Smooth muscle cell of bladder (primary cell): ENCODE results near the gene PJA2. TPM values are rescaled to one million over a fixed set of nuclear protein-coding genes. Genes with fewer than 3 reads are reported as not detected.

ENCODE experiments used
- total RNA-seq: library from RNA; depleted of rRNA; stranded (reverse); fragments of >200 nt; gene quantifications from 2 replicates; pipeline ENCODE4 v1.2.3, GENCODE V29; 2014

PJA2 gene, protein sequence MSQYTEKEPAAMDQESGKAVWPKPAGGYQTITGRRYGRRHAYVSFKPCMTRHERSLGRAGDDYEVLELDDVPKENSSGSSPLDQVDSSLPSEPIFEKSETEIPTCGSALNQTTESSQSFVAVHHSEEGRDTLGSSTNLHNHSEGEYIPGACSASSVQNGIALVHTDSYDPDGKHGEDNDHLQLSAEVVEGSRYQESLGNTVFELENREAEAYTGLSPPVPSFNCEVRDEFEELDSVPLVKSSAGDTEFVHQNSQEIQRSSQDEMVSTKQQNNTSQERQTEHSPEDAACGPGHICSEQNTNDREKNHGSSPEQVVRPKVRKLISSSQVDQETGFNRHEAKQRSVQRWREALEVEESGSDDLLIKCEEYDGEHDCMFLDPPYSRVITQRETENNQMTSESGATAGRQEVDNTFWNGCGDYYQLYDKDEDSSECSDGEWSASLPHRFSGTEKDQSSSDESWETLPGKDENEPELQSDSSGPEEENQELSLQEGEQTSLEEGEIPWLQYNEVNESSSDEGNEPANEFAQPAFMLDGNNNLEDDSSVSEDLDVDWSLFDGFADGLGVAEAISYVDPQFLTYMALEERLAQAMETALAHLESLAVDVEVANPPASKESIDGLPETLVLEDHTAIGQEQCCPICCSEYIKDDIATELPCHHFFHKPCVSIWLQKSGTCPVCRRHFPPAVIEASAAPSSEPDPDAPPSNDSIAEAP
- total RNA-seq: 71.1 and 86.7 TPM in 2 replicates

GRCh38 chr5:109409844-109410388, at the start of gene PJA2:
PJA2 (minus strand) TSS chr5:109409974; CDS start chr5:109383433, 26,541 bp downstream.

